GM11168 (cell line): ENCODE results near the gene GPR68.

Experiments used
- in situ Hi-C: fragments of 300-500 bp; cut with MboI; formaldehyde crosslinking; loops from one replicate; pipeline ENCODE4 v1.12.0; 2022; ENCODE audit warnings: low sequenced_read_pairs; ENCODE audit not compliant: unreplicated experiment

Gene GPR68

DNA sequence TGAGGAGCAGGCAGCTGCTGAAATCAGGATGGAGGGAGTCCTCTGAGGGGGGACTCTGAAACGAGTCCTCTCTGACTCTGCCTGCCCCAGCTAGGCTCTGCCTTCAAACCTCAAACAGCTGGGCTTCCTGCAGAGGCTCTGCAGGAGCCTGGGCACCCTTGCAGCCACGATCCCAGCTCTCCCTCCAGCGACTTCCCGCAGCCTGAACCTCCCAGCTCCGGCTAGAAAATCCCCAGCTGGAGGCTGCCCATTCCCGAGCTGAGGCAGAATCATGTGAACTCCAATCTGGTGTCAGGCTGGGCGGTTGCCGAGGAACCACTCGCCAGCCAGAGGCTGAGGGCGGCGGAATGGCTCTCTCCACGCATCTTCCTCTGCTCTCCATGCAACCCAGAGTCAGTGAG, at the start of gene GPR68:
GPR68 (minus strand) TSS at position 204 of the 401 bp plus-strand sequence. CDS start 9,654 bp downstream, outside the sequence.
- in situ Hi-C loops, result no loop called here

DNA sequence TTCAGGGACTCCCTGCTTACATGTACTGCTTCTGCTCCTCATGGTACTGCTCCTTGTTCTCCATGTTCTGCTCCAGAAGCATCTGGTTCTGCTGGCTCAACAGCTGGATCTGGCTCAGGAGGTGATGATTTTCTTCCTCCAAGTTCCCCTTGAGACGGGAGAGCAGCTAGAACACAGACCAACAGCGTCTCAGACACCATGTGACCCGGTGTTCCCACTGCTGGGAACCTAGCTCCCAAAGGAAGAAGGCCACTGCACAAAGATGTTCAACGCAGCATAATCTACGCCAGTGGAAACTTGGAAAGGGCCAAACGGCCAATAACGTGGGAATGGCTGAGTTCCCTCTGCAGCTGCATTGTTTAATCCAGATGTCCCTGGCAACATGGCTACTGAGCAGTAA, 49.6 kb upstream of the GPR68 start:
- in situ Hi-C loops, result no loop called here

- in situ Hi-C loops, result no loop called here
Measured at GRCh38 chr14:91293281-91293680, 48.8 kb upstream of the GPR68 start.

GRCh38 chr14:91292491-91292890, 48.0 kb upstream of the GPR68 start:
- in situ Hi-C loops, result no loop called here

GRCh38 chr14:91291786-91292405, 47.4 kb upstream of the GPR68 start:
- in situ Hi-C loops, result no loop called here

DNA sequence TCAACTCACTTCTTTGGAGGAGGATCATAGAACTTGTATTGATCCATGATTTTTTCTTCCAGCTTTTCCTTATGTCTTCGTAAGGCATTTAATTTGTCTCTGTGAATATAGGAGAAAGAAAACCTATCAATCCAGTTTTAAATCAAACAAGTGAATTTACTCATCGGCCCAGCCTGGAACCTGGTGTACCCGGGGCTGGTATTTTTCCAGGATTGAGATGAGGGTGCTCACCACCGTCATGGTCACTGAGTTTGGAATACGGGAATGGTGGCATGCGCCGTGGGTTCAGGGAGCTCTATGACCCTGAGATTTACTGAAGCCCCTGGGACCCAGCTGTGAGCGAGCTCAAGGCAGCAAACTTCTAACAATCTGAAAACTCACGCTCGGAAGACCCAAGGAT, 46.5 kb upstream of the GPR68 start:
- in situ Hi-C loops, result no loop called here

GRCh38 chr14:91289464-91289863, 45.0 kb upstream of the GPR68 start:
- in situ Hi-C loops, result loop anchor here (10.0 kb wide), 1 partner anchor 105 kb away; no protein-coding TSS in a partner anchor

- in situ Hi-C loops, result loop anchor here (10.0 kb wide), 1 partner anchor 104 kb away; no protein-coding TSS in a partner anchor
Measured at GRCh38 chr14:91288876-91289275, 44.4 kb upstream of the GPR68 start.

- in situ Hi-C loops, result loop anchor here (10.0 kb wide), 1 partner anchor 102 kb away; no protein-coding TSS in a partner anchor
Measured at GRCh38 chr14:91286530-91286937, 42.0 kb upstream of the GPR68 start.

- in situ Hi-C loops, result loop anchor here (10.0 kb wide), 1 partner anchor 100 kb away; no protein-coding TSS in a partner anchor
Measured at GRCh38 chr14:91284791-91285548, 40.5 kb upstream of the GPR68 start.

DNA sequence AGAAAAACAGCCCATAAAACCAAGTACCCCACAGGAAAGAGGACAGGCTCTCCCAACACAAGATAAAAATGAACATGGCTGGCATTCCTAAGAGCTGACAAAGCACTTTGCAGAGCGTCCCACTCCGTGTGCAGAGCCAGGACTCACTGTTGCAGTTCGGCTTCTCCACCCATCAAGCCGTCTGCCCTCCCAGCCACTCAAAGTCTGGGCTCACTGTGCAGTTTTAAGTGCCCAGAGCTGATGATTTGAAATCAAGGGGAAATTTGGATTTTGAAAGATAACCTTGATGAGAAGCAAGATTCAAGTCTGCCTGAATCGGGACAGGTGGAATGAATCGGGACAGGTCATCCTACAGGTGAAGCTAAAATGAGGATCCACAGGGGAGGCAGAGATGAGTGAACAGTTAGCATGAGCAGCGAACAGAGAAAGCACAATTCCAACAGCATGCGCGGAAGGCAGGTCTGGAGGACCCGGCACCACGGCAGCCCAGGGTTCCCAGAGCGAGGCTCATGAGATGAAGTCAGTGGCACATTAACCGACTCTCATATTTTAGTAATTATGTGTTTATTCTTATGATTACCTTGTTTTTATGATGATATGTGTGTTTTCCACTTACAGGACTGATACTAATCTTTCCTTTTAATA, 39.8 kb upstream of the GPR68 start:
- in situ Hi-C loops, result loop anchor here (10.0 kb wide), 1 partner anchor 99 kb away; no protein-coding TSS in a partner anchor

- in situ Hi-C loops, result loop anchor here (10.0 kb wide), 1 partner anchor 99 kb away; no protein-coding TSS in a partner anchor
Measured at GRCh38 chr14:91283666-91284065, 39.2 kb upstream of the GPR68 start.

DNA sequence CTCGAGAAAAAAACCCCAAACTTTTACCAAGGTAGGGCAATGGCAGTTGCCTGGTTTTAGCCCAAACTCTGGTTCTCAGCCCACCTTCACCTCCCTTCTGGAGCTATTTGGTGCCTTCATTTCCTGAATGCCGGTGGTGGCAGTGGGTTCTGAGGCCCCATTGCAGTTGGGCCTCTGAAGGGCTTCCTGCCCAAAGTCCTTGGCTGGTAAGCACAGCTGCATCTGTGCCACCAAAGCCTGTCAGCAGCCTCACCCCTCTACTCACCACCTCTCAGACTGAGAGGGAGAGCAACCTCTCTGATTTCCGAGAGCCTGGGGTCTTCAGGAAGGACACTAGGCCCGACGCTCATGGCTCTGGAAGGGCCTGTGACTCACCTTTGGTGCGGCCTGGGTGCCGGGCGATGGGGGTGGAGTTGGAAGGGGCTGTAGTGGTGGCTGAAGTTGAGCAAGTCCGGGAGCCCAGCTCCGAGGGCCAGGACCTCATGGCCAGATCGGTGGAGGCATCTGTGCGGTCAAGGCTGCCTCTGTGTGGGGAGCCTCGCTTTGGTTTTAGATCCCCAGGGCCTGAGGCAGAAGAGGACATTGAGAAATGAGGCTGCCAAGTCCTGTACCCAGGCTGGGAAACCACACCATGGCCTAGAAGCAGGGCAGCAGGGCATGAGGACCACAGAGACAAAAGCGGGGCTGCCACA, 38.6 kb upstream of the GPR68 start:
- in situ Hi-C loops, result loop anchor here (10.0 kb wide), 1 partner anchor 98 kb away; no protein-coding TSS in a partner anchor

GRCh38 chr14:91281346-91281745, 36.8 kb upstream of the GPR68 start:
- in situ Hi-C loops, result loop anchor here (10.0 kb wide), 1 partner anchor 97 kb away; no protein-coding TSS in a partner anchor

- in situ Hi-C loops, result loop anchor here (10.0 kb wide), 1 partner anchor 95 kb away; no protein-coding TSS in a partner anchor
Measured at GRCh38 chr14:91280129-91280528, 35.6 kb upstream of the GPR68 start.

DNA sequence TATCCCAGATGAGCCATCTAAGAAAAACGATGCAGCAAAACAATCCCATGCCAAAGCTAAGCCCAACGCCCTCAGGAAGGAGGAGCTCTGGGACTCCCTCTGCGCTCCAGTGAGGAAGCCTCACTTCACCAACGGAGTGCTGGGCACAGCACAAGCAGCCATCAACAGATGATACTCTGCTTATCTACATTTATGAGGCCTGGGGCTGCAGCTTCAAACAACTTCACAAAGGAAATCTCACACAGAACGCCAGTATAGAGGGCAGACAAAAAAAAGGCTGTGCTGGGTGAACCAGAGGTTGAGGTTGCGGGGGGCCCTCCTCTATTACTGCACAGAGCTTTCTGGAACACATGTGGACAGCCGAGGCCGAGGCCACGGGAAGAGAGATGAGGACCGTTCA, 34.9 kb upstream of the GPR68 start:
- in situ Hi-C loops, result no loop called here

GRCh38 chr14:91278383-91278715, 33.8 kb upstream of the GPR68 start:
- in situ Hi-C loops, result no loop called here

DNA sequence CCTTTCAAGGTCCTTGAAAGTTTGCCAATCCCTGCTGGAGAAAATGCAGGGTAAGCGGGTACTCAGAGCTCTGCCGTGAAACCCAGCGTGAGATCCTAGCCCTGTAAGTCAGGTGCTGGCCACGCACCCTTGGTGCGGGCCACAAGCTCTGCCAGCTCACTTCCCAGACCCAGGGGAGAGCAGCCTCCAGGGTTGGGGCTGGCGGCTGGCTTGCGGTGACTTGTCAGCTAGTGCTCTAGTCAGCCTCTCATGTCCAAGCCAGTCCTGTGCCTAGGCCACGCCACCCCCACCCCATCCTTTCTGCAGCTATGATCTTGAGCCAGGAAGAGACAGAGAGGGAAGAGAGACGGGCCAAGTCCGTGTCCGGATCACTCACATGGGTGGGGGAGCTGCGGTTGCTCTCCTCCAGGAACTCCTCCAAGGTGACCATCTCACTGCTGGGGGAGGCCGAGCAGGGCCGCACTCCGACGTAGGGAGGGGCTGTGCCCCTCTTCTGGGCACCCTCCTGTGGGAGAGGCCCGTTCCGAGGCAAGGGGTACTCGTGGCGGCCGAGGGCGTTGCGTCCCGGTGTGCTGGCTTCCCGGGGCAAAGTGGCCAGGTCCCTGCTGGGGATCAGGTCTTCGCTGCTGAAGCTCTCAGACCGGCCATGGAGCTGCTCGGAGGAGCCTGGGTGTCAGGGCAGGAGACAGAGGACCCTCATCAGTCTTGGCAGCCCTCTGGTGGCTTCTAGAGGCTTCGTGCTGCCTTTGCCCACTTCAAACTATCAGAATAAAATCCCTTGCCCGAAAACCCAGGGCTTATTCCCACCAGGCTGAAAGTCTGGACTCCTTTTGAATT, 33.3 kb upstream of the GPR68 start:
- in situ Hi-C loops, result no loop called here

DNA sequence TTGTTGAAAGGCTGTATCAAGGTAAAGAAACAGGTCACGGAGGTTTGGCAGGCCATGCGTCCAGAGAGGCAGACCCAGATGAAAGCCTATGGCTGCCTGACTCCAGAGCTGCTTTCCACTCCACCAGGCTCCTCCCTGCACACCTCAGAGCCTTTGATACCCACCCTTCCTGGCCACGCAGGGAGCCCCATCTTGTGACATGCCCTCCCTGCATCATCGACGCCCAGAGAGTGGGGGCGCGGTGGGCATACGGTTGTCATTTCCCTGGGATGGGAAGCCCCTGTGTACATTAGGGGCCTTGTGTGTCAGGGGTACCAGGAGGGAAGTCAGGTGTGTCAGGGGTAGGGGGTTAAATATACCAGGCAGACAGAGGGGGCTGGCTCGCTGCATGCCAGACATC, 30.3 kb upstream of the GPR68 start:
- in situ Hi-C loops, result no loop called here
